ENCODE results near the gene PIK3R2. TPM values are rescaled to one million over a fixed set of nuclear protein-coding genes. Genes with fewer than 3 reads are reported as not detected.

The PIK3R2 gene
- total RNA-seq, 1 donor from 2014 or later: 36.4 TPM

DNA sequence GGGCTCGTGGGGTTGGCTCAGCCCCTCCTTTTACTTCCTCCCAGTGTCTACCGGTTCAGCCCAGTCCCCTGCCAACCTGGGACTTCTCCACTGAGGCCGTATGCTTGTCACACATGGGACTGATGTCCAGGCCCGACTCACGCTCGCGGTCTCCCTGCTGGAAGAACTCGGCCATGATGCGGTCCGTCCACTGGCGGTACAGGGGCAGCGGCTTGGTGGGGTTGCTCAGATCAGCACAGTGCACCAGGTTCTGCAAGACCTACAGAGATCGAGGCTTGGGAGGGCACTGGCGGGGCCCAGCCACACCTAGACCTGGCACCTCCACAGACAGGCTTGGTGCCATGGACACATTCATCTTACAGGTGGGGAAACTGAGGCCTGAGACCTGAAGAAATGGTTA is 58.7 kb downstream of the PIK3R2 start:
- Mint-ChIP-seq H3K27me3 (ENCODE audit: unreplicated experiment) (peaks cover 3% of the 10 kb centered on the region), H3K27ac (ENCODE audit: unreplicated experiment) (no peak overlapping the region), H3K4me1 (ENCODE audit: low read depth, unreplicated experiment) (no peaks in the 10 kb centered on the region), H3K9me3 (ENCODE audit: unreplicated experiment) (no peaks in the 10 kb centered on the region), H3K4me3 (ENCODE audit: unreplicated experiment) (no peak overlapping the region), H3K36me3 (ENCODE audit: unreplicated experiment) (no peaks in the 10 kb centered on the region)
- DNase-seq: no peak
- TF ChIP-seq, protein P1, sequence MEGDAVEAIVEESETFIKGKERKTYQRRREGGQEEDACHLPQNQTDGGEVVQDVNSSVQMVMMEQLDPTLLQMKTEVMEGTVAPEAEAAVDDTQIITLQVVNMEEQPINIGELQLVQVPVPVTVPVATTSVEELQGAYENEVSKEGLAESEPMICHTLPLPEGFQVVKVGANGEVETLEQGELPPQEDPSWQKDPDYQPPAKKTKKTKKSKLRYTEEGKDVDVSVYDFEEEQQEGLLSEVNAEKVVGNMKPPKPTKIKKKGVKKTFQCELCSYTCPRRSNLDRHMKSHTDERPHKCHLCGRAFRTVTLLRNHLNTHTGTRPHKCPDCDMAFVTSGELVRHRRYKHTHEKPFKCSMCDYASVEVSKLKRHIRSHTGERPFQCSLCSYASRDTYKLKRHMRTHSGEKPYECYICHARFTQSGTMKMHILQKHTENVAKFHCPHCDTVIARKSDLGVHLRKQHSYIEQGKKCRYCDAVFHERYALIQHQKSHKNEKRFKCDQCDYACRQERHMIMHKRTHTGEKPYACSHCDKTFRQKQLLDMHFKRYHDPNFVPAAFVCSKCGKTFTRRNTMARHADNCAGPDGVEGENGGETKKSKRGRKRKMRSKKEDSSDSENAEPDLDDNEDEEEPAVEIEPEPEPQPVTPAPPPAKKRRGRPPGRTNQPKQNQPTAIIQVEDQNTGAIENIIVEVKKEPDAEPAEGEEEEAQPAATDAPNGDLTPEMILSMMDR (IDR thresholded peaks at IDR 0.05; ENCODE audit: partially characterized antibody, unreplicated experiment): no peak

DNA sequence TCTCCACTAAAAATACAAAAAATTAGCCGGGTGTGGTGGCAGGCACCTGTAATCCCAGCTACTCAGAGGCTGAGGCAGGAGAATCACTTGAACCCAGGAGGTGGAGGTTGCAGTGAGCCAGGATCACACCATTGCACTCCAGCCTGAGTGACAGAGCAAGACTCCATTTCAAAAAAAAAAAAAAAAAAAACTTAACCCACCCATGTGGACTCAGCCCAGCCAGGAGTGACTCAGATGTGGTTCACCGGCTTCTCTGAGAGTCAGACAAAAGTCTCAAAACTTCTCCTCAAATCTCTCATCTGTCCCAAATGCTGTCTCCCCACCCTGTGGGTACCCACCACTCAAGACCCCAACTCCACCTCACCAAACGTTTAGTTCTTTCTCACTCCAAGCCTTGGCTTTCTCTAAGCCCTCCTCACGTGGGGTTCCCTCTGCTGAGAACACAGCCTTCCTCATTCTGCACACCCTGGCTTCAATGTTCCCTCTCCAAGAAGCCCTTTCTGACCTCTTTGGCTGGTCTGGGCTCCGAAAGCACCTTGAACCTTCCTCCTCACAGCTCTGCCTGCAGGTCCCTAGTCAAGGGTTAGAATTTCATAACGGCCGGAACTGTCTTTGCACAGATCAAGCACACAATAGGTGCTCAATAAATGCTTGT is 61.9 kb downstream of the PIK3R2 start:
- H3K9me3 Mint-ChIP-seq (ENCODE audit: unreplicated experiment): no peaks in the 10 kb centered on the region
- no peak for DNase-seq
- peaks cover 4% of the 10 kb centered on the region for H3K27me3 Mint-ChIP-seq (ENCODE audit: unreplicated experiment)
- TF ChIP-seq, protein P1 (IDR thresholded peaks at IDR 0.05; ENCODE audit: partially characterized antibody, unreplicated experiment): no peak
- no peak overlapping the region for H3K27ac Mint-ChIP-seq (ENCODE audit: unreplicated experiment)
- no peaks in the 10 kb centered on the region for H3K36me3 Mint-ChIP-seq (ENCODE audit: unreplicated experiment)
- H3K4me3 Mint-ChIP-seq (ENCODE audit: unreplicated experiment): no peak overlapping the region
- no peaks in the 10 kb centered on the region for H3K4me1 Mint-ChIP-seq (ENCODE audit: low read depth, unreplicated experiment)

DNA sequence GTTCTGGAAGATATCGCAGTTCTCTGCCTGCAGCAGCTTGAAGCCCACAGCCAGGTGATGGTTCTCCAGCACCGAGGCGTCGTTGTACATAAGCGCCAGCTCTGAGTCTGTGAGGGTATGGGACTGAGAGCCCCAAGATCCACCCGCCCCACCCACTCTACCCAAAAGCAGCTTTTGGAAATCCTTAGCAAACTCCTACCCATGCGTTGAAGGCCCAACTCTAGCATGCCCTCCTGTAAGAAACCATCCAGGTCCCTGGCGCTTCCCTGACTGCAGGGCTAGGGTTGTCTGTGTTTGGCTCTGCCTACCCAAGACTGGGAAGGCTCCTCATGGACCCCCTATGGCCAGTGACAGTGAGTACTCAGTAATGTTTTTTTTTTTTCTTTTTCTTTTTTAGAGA is 63.8 kb downstream of the PIK3R2 start:
- H3K4me1 Mint-ChIP-seq (ENCODE audit: low read depth, unreplicated experiment): no peaks in the 10 kb centered on the region

GRCh38 chr19:18218159-18218558 is 65.2 kb downstream of the PIK3R2 start:
- Mint-ChIP-seq H3K27me3 (ENCODE audit: unreplicated experiment) (peaks cover 7% of the 10 kb centered on the region), H3K27ac (ENCODE audit: unreplicated experiment) (no peak overlapping the region), H3K36me3 (ENCODE audit: unreplicated experiment) (no peaks in the 10 kb centered on the region), H3K4me3 (ENCODE audit: unreplicated experiment) (no peak overlapping the region), H3K9me3 (ENCODE audit: unreplicated experiment) (peaks cover 2% of the 10 kb centered on the region), H3K4me1 (ENCODE audit: low read depth, unreplicated experiment) (no peaks in the 10 kb centered on the region)
- TF ChIP-seq, protein P1 (IDR thresholded peaks at IDR 0.05; ENCODE audit: partially characterized antibody, unreplicated experiment): no peak
- no peak for DNase-seq

More for the DNA sequence above, 63.8 kb downstream of the PIK3R2 start:
- Mint-ChIP-seq H3K4me3 (ENCODE audit: unreplicated experiment) (no peak overlapping the region), H3K36me3 (ENCODE audit: unreplicated experiment) (no peaks in the 10 kb centered on the region), H3K9me3 (ENCODE audit: unreplicated experiment) (peaks cover 2% of the 10 kb centered on the region), H3K27ac (ENCODE audit: unreplicated experiment) (no peak overlapping the region), H3K27me3 (ENCODE audit: unreplicated experiment) (peaks cover 7% of the 10 kb centered on the region)
- no peak for DNase-seq
- TF ChIP-seq, protein P1 (IDR thresholded peaks at IDR 0.05; ENCODE audit: partially characterized antibody, unreplicated experiment): no peak

- TF ChIP-seq, protein P1 (IDR thresholded peaks at IDR 0.05; ENCODE audit: partially characterized antibody, unreplicated experiment): no peak
- no peak overlapping the region for H3K4me3 Mint-ChIP-seq (ENCODE audit: unreplicated experiment)
- H3K9me3 Mint-ChIP-seq (ENCODE audit: unreplicated experiment): peaks cover 2% of the 10 kb centered on the region
- DNase-seq: no peak
- H3K27me3 Mint-ChIP-seq (ENCODE audit: unreplicated experiment): peaks cover 7% of the 10 kb centered on the region
- H3K4me1 Mint-ChIP-seq (ENCODE audit: low read depth, unreplicated experiment): no peaks in the 10 kb centered on the region
- H3K27ac Mint-ChIP-seq (ENCODE audit: unreplicated experiment): no peak overlapping the region
- H3K36me3 Mint-ChIP-seq (ENCODE audit: unreplicated experiment): no peaks in the 10 kb centered on the region
Observed at GRCh38 chr19:18218600-18218999, 65.6 kb downstream of the PIK3R2 start.

Data from glutamatergic neuron (in vitro differentiated cells).